NCI-H2107 (cell line): ENCODE data around the gene PPP1R15B.
A peak's percentile ranks its signal among the peaks of the same experiment; 100 is the strongest.

ENCODE experiments used
- DNase-seq: peaks from one replicate; lab custom pipeline; 2025; lab: John Stamatoyannopoulos, UW

Gene PPP1R15B

GRCh38 chr1:204400882-204401510 lies 10.6 kb downstream of the PPP1R15B start:
- DNase-seq, result no peak

- DNase-seq, result peak; percentile 89
Observed at GRCh38 chr1:204398197-204399125, 13.2 kb downstream of the PPP1R15B start.

GRCh38 chr1:204396015-204396583 lies 15.5 kb downstream of the PPP1R15B start:
- no peak for DNase-seq

- no peak for DNase-seq
Observed at GRCh38 chr1:204391629-204392028, 20.0 kb downstream of the PPP1R15B start.

GRCh38 chr1:204390751-204391466 lies 20.7 kb downstream of the PPP1R15B start:
- DNase-seq, result no peak

- no peak for DNase-seq
Observed at GRCh38 chr1:204385727-204386126, 25.9 kb downstream of the PPP1R15B start.

- no peak for DNase-seq
Observed at GRCh38 chr1:204384636-204385352, 26.8 kb downstream of the PPP1R15B start.

GRCh38 chr1:204383163-204383904 lies 28.3 kb downstream of the PPP1R15B start:
- no peak for DNase-seq

GRCh38 chr1:204382714-204383083 lies 28.9 kb downstream of the PPP1R15B start:
- no peak for DNase-seq

GRCh38 chr1:204380293-204380831 lies 31.3 kb downstream of the PPP1R15B start:
- no peak for DNase-seq

GRCh38 chr1:204377800-204378668 lies 33.6 kb downstream of the PPP1R15B start:
- DNase-seq, result peak; percentile 40

- DNase-seq, result no peak
Observed at GRCh38 chr1:204376919-204377799, 34.5 kb downstream of the PPP1R15B start.

GRCh38 chr1:204376465-204376864 lies 35.2 kb downstream of the PPP1R15B start:
- DNase-seq, result no peak

GRCh38 chr1:204373911-204374310 lies 37.7 kb downstream of the PPP1R15B start:
- DNase-seq, result no peak

GRCh38 chr1:204370176-204370575 lies 41.4 kb downstream of the PPP1R15B start:
- DNase-seq, result no peak

GRCh38 chr1:204368996-204369726 lies 42.5 kb downstream of the PPP1R15B start:
- DNase-seq, result no peak

- no peak for DNase-seq
Observed at GRCh38 chr1:204367956-204368355, 43.7 kb downstream of the PPP1R15B start.
